Measurements from ENCODE around the gene MRRF.

DNA sequence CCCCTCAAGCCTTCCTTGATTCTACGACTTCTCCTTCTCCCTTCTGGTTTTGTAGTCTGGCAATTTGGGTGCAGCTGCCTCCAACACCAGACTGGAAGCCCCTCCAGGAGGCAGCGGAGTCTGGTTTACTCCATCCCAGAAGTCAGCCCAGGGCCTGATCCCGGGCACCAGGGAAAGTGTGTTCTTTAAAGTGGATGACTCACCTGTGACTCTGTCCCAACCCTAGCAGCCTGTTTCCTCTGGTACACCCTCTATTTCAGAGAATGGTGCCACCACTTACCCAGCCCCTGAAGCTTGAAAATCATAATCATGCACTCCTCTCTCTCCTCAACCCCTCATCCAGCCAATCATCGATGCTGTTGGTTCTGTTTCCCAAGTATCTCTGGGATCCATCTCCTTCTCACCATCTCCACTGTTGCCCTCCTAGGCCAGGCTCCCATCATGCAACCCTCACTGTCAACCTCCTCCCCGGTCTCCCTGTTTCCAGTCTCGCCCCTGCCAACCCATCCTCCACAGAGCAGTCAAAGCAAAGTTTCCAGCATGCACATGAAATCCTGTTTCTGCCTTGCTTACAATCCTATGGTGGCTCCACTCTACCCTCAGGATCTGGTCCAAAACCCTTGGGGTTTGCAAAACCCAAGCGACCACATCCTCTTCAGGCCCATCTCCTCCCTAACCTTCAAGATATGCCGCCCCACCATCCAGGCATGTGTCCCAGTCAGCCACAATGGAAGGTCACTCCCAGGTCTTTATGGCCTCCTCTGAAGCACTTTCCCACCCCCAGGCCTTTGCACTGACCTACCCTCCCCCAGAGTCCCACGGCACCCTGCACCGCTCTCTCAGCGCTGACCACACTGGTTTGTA is 46.4 kb upstream of the MRRF start:
- TF ChIP-seq POLR2A (IDR thresholded peaks at IDR 0.05) = no peak
- TF ChIP-seq, protein P1, sequence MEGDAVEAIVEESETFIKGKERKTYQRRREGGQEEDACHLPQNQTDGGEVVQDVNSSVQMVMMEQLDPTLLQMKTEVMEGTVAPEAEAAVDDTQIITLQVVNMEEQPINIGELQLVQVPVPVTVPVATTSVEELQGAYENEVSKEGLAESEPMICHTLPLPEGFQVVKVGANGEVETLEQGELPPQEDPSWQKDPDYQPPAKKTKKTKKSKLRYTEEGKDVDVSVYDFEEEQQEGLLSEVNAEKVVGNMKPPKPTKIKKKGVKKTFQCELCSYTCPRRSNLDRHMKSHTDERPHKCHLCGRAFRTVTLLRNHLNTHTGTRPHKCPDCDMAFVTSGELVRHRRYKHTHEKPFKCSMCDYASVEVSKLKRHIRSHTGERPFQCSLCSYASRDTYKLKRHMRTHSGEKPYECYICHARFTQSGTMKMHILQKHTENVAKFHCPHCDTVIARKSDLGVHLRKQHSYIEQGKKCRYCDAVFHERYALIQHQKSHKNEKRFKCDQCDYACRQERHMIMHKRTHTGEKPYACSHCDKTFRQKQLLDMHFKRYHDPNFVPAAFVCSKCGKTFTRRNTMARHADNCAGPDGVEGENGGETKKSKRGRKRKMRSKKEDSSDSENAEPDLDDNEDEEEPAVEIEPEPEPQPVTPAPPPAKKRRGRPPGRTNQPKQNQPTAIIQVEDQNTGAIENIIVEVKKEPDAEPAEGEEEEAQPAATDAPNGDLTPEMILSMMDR (IDR thresholded peaks at IDR 0.05) = no peak
- TF ChIP-seq POLR2AphosphoS5 (IDR thresholded peaks at IDR 0.05) = no peak
